HCT116 (cell line): ENCODE results near the gene FSTL4. TPM values are rescaled to one million over a fixed set of nuclear protein-coding genes. Genes with fewer than 3 reads are reported as not detected.

Experiments
- ATAC-seq: fragments of 200-7000 bp; cut with Tn5 transposase; 2 replicates; pipeline ENCODE4 v1.9.1; 2020; ENCODE audit warnings: mild to moderate bottlenecking, moderate library complexity
- BruUV-seq: library from RNA; stranded (reverse); fragments of 400-500 nt; replicated peaks from 2 replicates; lab custom pipeline; 2021; lab: Mats Ljungman, UMichigan
- CTCF ChIA-PET: fragments of 300-600 bp; sonication (Branson Sonifier 250); formaldehyde crosslinking; loops from one replicate; lab custom pipeline; 2021; ENCODE audit warnings: antibody characterized with exemption; lab: Charles Lee
- POLR2A ChIA-PET: fragments of 300-600, 350-600 bp; sonication (Branson Sonifier 250); formaldehyde crosslinking; loops from one replicate; lab custom pipeline; 2021; ENCODE audit warnings: antibody characterized with exemption; lab: Charles Lee
- RAD21 ChIA-PET, 2 experiments: fragments of 300-600 bp; sonication (Branson Sonifier 250); formaldehyde crosslinking; loops; one replicate each; lab custom pipeline; 2023; ENCODE audit warnings: low total read pairs in 2 of 2; ENCODE audit not compliant: uncharacterized antibody in 2 of 2, unreplicated experiment in 2 of 2, low non-redundant PET in 1 of 2; lab: Charles Lee
- DNase-seq: peaks from one replicate; pipeline ENCODE4 v3.0.0-alpha.2; 2010; ENCODE audit warnings: low read depth, low spot score
- H2AFZ ChIP-seq: fragments of 200-600 bp; shearing (Covaris generic), sonication (generic); 2 replicates; pipeline ENCODE4 v1.6.1; 2017; ENCODE audit warnings: low read depth, mixed run types, mixed read lengths, antibody characterized with exemption, low read length; ENCODE audit not compliant: poor library complexity, severe bottlenecking
- H3K27ac ChIP-seq: 2 replicates; pipeline ENCODE4 v1.5.1; 2012; ENCODE audit warnings: low read depth, low read length
- H3K27me3 ChIP-seq: fragments of 200-600 bp; sonication (generic); 2 replicates; pipeline ENCODE4 v1.6.1; 2016; ENCODE audit warnings: mixed run types, low read length, mixed read lengths; ENCODE audit not compliant: insufficient read depth
- H3K36me3 ChIP-seq, 2 experiments: fragments of 200-500 bp in 1 of 2; fragments of 200-600 bp in 1 of 2; sonication (Bioruptor generic) in 1 of 2; sonication (generic) in 1 of 2; 2 replicates each; pipeline versions ENCODE4 v1.5.1 to v1.6.1; 2014 to 2016; ENCODE audit warnings: low read length in 2 of 2, inconsistent platforms in 1 of 2, mixed read lengths in 1 of 2, mixed run types in 1 of 2; ENCODE audit not compliant: insufficient read depth in 2 of 2, control insufficient read depth in 1 of 2
- H3K4me1 ChIP-seq, 2 experiments: fragments of 200-600 bp in 1 of 2; sonication (generic) in 1 of 2; 2 replicates each; pipeline versions ENCODE4 v1.5.1 to v1.6.1; 2012 to 2017; ENCODE audit warnings: low read length in 2 of 2, inconsistent platforms in 1 of 2, mild to moderate bottlenecking in 1 of 2, mixed read lengths in 1 of 2, mixed run types in 1 of 2, moderate library complexity in 1 of 2; ENCODE audit not compliant: insufficient read depth in 2 of 2, control insufficient read depth in 1 of 2
- H3K4me2 ChIP-seq: fragments of 200-600 bp; sonication (generic); 2 replicates; pipeline ENCODE4 v1.6.1; 2017; ENCODE audit warnings: mixed run types, low read length, mixed read lengths
- H3K4me3 ChIP-seq, 2 experiments: fragments of 200-600 bp in 1 of 2; sonication (generic) in 1 of 2; replicated peaks in 1 of 2; 2 replicates each; pipeline ENCODE4 v1.5.1; 2011 to 2016; ENCODE audit warnings: low read length in 2 of 2, control low read depth in 1 of 2, low read depth in 1 of 2, mild to moderate bottlenecking in 1 of 2, mixed read lengths in 1 of 2, mixed run types in 1 of 2
- H3K79me2 ChIP-seq: fragments of 200-600 bp; sonication (generic); 2 replicates; pipeline ENCODE4 v1.6.1; 2017; ENCODE audit warnings: mild to moderate bottlenecking, mixed run types, low read length, moderate library complexity, mixed read lengths; ENCODE audit not compliant: insufficient read depth
- H3K9ac ChIP-seq: fragments of 200-600 bp; sonication (generic); 2 replicates; pipeline ENCODE4 v1.6.1; 2016; ENCODE audit warnings: low read length, mixed read lengths
- H3K9me2 ChIP-seq: fragments of 200-600 bp; sonication (generic), shearing (Covaris generic); 2 replicates; pipeline ENCODE4 v1.6.1; 2017; ENCODE audit warnings: mixed run types, mild to moderate bottlenecking, moderate library complexity; ENCODE audit not compliant: insufficient read depth
- H3K9me3 ChIP-seq, 2 experiments: fragments of 200-500 bp in 1 of 2; fragments of 200-600 bp in 1 of 2; sonication (Bioruptor generic) in 1 of 2; sonication (generic) in 1 of 2; 2 replicates each; pipeline ENCODE4 v1.6.1; 2014 to 2017; ENCODE audit warnings: low read length in 2 of 2, mixed read lengths in 2 of 2, inconsistent platforms in 1 of 2, low read depth in 1 of 2, mild to moderate bottlenecking in 1 of 2, mixed run types in 1 of 2, moderate library complexity in 1 of 2; ENCODE audit not compliant: control insufficient read depth in 1 of 2, insufficient read depth in 1 of 2
- H4K20me1 ChIP-seq: fragments of 200-600 bp; sonication (generic), shearing (Covaris generic); 2 replicates; pipeline ENCODE4 v1.6.1; 2017; ENCODE audit warnings: mixed run types, mild to moderate bottlenecking, moderate library complexity; ENCODE audit not compliant: insufficient read depth
- CBX3 ChIP-seq: IDR thresholded peaks from 2 replicates; pipeline ENCODE4 v1.6.1; 2012; ENCODE audit warnings: low read depth
- CEBPB ChIP-seq: IDR thresholded peaks from 2 replicates; pipeline ENCODE4 v1.6.1; 2012; ENCODE audit warnings: low read depth
- CTCF ChIP-seq, 3 experiments: fragments of 200-600 bp in 1 of 3; sonication (generic) in 1 of 3; IDR thresholded peaks in 2 of 3; conservative IDR thresholded peaks in 1 of 3; 2 replicates each; pipeline ENCODE4 v1.5.1; 2012 to 2017; ENCODE audit warnings: low read depth in 2 of 3, low read length in 2 of 3, antibody characterized with exemption in 1 of 3, borderline replicate concordance in 1 of 3, control low read depth in 1 of 3, mild to moderate bottlenecking in 1 of 3, mixed read lengths in 1 of 3, mixed run types in 1 of 3, moderate library complexity in 1 of 3; ENCODE audit not compliant: insufficient read depth in 1 of 3
- JUND ChIP-seq: IDR thresholded peaks from 2 replicates; pipeline ENCODE4 v1.6.1; 2012
- POLR2A ChIP-seq: IDR thresholded peaks from 2 replicates; pipeline ENCODE4 v1.7.0; 2011; ENCODE audit warnings: borderline replicate concordance; ENCODE audit not compliant: insufficient read depth, insufficient read length; ENCODE audit errors: extremely low read depth
- RAD21 ChIP-seq: IDR thresholded peaks from 2 replicates; pipeline ENCODE4 v1.6.1; 2012; ENCODE audit warnings: low read depth, mild to moderate bottlenecking
- REST ChIP-seq: IDR thresholded peaks from 2 replicates; pipeline ENCODE4 v1.6.1; 2012; ENCODE audit warnings: low read depth
- SIN3A ChIP-seq: IDR thresholded peaks from 2 replicates; pipeline ENCODE4 v1.6.1; 2012; ENCODE audit warnings: low read depth
- TCF7L2 ChIP-seq: IDR thresholded peaks from 2 replicates; pipeline ENCODE4 v1.7.0; 2011; ENCODE audit warnings: borderline replicate concordance, inconsistent platforms; ENCODE audit not compliant: insufficient read depth, insufficient read length; ENCODE audit errors: extremely low read depth
- ZFX ChIP-seq: fragments of 450-650 bp; IDR thresholded peaks from 2 replicates; pipeline ENCODE4 v1.6.1; 2017
- intact Hi-C: fragments of 100-400 bp; cut with micrococcal nuclease; formaldehyde crosslinking; loops from 2 replicates; pipeline ENCODE4 v1.10.0; 2022
- total RNA-seq: library from RNA; stranded (reverse); gene quantifications from one replicate; pipeline ENCODE4 v1.2.1, GENCODE V29; 2021; ENCODE audit not compliant: unreplicated experiment

FSTL4 gene
- total RNA-seq, 1 experiment from 2014 or later, result 0.37 TPM

GRCh38 chr5:133397990-133398645 lies 214.2 kb downstream of the FSTL4 start:
- H3K79me2 ChIP-seq, result no peaks in the 10 kb centered on the region
- no peak overlapping the region for H3K4me2 ChIP-seq
- no peak overlapping the region for H2AFZ ChIP-seq
- DNase-seq, result no peak
- intact Hi-C loops, result no loop called here
- H3K4me1 ChIP-seq, result peaks cover 8 to 11% of the 10 kb centered on the region in 2 experiments
- H3K9ac ChIP-seq, result no peak overlapping the region
- H3K9me3 ChIP-seq, result no peaks in the 10 kb centered on the region
- no peaks in the 10 kb centered on the region for H3K27me3 ChIP-seq
- RAD21 ChIA-PET, result no interaction called here
- H3K36me3 ChIP-seq, result no peaks in the 10 kb centered on the region
- H4K20me1 ChIP-seq, result no peaks in the 10 kb centered on the region
- CTCF ChIA-PET, result interaction anchor here (1.2 kb wide), 1 partner anchor 25 kb away, joined by 3 read pairs; no protein-coding TSS in a partner anchor
- no TSS peak for BruUV-seq
- POLR2A ChIA-PET, result no interaction called here
- H3K27ac ChIP-seq, result no peak overlapping the region
- TF ChIP-seq ZFX (no peak), JUND (no peak), POLR2A (no peak), CTCF (IDR thresholded peaks at IDR 0.05 in 2 of 3, conservative IDR thresholded peaks at IDR 0.05 in 1 of 3; ENCODE audit: borderline replicate concordance in 1 of 3, insufficient read depth in 1 of 3, low read depth in 2 of 3, low read length in 2 of 3) (no peak), CBX3 (no peak)
- no peaks in the 10 kb centered on the region for H3K9me2 ChIP-seq
- ATAC-seq, result no peak
- no peak overlapping the region for H3K4me3 ChIP-seq

- H3K9ac ChIP-seq, result no peak overlapping the region
- no peak for ATAC-seq
- POLR2A ChIA-PET, result no interaction called here
- TF ChIP-seq RAD21 (no peak), SIN3A (no peak), TCF7L2 (no peak), REST (no peak), CEBPB (no peak)
- H2AFZ ChIP-seq, result no peak overlapping the region
- DNase-seq, result no peak
- peaks cover 8 to 11% of the 10 kb centered on the region in 2 experiments for H3K4me1 ChIP-seq
- H3K4me2 ChIP-seq, result no peak overlapping the region
- H3K36me3 ChIP-seq, result no peaks in the 10 kb centered on the region
- intact Hi-C loops, result no loop called here
- H3K27ac ChIP-seq, result no peak overlapping the region
- CTCF ChIA-PET, result interaction anchor here (1.2 kb wide), 1 partner anchor 26 kb away, joined by 3 read pairs; no protein-coding TSS in a partner anchor
- no peaks in the 10 kb centered on the region for H3K27me3 ChIP-seq
- H3K9me2 ChIP-seq, result no peaks in the 10 kb centered on the region
- no peak overlapping the region for H3K4me3 ChIP-seq
- RAD21 ChIA-PET, result no interaction called here
- BruUV-seq, result no TSS peak
- no peaks in the 10 kb centered on the region for H3K79me2 ChIP-seq
- no peaks in the 10 kb centered on the region for H4K20me1 ChIP-seq
- no peaks in the 10 kb centered on the region for H3K9me3 ChIP-seq
These were observed 215.0 kb downstream of the FSTL4 start for GRCh38 chr5:133397348-133397747.
